ENCODE results near the gene KRCC1. TPM values are rescaled to one million over a fixed set of nuclear protein-coding genes. Genes with fewer than 3 reads are reported as not detected.

KRCC1 gene
- total RNA-seq, 2 donors from 2014 or later: 9.2 to 14.8 TPM

DNA sequence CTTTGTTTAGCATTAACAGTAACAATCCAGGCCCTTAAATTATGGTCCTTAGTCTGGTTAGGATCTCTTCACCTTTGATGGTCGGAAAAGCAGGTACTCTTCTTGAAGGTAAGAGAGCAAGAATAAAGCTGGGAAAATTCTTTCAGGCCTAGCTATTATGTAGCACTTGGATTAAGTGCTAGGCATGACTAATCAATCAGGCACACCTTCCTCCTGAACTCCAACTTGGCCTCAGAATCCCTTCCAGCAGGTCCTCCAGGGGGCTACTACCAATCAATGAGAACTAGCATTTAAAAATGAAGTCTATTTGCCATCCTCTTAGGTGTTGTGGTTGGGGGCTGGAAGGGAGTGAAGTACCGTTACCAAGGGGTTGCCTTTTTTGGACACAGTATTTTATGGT lies 15.8 kb upstream of the KRCC1 start:
- ATAC-seq (no peak), DNase-seq (no peak)
- WGBS, 2 donors: 85 to 93% methylated on average over 2 of the region's 2 CpGs
- Histone ChIP-seq H3K27me3 (no peaks in the 10 kb centered on the region), H3K36me3 (replicated peaks in 1 of 2; ENCODE audit: insufficient read depth in 1 of 2, low read depth in 2 of 2) (no peaks in the 10 kb centered on the region), H3K27ac (no peak overlapping the region), H3K4me3 (no peak overlapping the region), H3K4me1 (no peaks in the 10 kb centered on the region), H3K9me3 (no peaks in the 10 kb centered on the region)
- TF ChIP-seq, protein P1, sequence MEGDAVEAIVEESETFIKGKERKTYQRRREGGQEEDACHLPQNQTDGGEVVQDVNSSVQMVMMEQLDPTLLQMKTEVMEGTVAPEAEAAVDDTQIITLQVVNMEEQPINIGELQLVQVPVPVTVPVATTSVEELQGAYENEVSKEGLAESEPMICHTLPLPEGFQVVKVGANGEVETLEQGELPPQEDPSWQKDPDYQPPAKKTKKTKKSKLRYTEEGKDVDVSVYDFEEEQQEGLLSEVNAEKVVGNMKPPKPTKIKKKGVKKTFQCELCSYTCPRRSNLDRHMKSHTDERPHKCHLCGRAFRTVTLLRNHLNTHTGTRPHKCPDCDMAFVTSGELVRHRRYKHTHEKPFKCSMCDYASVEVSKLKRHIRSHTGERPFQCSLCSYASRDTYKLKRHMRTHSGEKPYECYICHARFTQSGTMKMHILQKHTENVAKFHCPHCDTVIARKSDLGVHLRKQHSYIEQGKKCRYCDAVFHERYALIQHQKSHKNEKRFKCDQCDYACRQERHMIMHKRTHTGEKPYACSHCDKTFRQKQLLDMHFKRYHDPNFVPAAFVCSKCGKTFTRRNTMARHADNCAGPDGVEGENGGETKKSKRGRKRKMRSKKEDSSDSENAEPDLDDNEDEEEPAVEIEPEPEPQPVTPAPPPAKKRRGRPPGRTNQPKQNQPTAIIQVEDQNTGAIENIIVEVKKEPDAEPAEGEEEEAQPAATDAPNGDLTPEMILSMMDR (IDR thresholded peaks at IDR 0.05): no peak
- TF ChIP-seq POLR2A (IDR thresholded peaks at IDR 0.05): no peak
- intact Hi-C loops (cut with DNase I): no loop called here

DNA sequence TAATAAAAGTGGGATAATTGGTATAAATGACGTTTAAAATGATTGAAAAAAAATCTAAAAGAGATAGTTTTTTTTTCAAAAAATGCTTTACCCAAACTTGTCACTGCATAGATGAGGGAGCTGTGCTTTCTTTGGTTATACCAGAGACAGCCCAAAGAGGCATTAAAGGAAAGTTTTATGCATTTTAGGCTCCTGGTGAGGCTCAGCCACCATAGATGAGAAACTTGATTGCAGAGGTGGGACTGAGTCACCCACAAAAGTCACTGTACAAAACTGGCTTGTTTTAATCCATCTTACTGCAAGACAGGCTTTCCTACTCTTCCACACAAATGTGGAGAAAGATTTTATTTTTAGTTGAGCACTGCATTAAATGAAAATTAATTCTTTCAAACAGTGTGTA lies 14.5 kb upstream of the KRCC1 start:
- ATAC-seq (no peak), DNase-seq (no peak)

GRCh38 chr2:88069117-88069516 lies 13.5 kb upstream of the KRCC1 start:
- H3K4me3 ChIP-seq: no peak overlapping the region
- H3K36me3 ChIP-seq (replicated peaks in 1 of 2; ENCODE audit: insufficient read depth in 1 of 2, low read depth in 2 of 2): no peaks in the 10 kb centered on the region
- no peaks in the 10 kb centered on the region for H3K9me3 ChIP-seq
- no peak overlapping the region for H3K27ac ChIP-seq
- no peaks in the 10 kb centered on the region for H3K4me1 ChIP-seq
- no peak for DNase-seq
- ATAC-seq: no peak
- TF ChIP-seq, protein P1 (IDR thresholded peaks at IDR 0.05): no peak
- TF ChIP-seq POLR2A (IDR thresholded peaks at IDR 0.05): no peak
- H3K27me3 ChIP-seq: no peaks in the 10 kb centered on the region
- intact Hi-C loops (cut with DNase I): no loop called here

More for the DNA sequence above, 14.5 kb upstream of the KRCC1 start:
- no peaks in the 10 kb centered on the region for H3K36me3 ChIP-seq (replicated peaks in 1 of 2; ENCODE audit: insufficient read depth in 1 of 2, low read depth in 2 of 2)
- WGBS, 2 donors: 53 to 58% methylated on average over 1 of the region's 1 CpG
- H3K4me3 ChIP-seq: no peak overlapping the region
- TF ChIP-seq, protein P1 (IDR thresholded peaks at IDR 0.05): no peak
- TF ChIP-seq POLR2A (IDR thresholded peaks at IDR 0.05): no peak
- no peaks in the 10 kb centered on the region for H3K4me1 ChIP-seq
- intact Hi-C loops (cut with DNase I): no loop called here
- no peak overlapping the region for H3K27ac ChIP-seq
- H3K27me3 ChIP-seq: no peaks in the 10 kb centered on the region
- no peaks in the 10 kb centered on the region for H3K9me3 ChIP-seq

GRCh38 chr2:88068044-88068443 lies 12.5 kb upstream of the KRCC1 start:
- DNase-seq (no peak), ATAC-seq (no peak)
- Histone ChIP-seq H3K4me3 (no peak overlapping the region), H3K4me1 (no peaks in the 10 kb centered on the region), H3K36me3 (replicated peaks in 1 of 2; ENCODE audit: insufficient read depth in 1 of 2, low read depth in 2 of 2) (no peaks in the 10 kb centered on the region), H3K27me3 (no peaks in the 10 kb centered on the region), H3K9me3 (no peaks in the 10 kb centered on the region), H3K27ac (no peak overlapping the region)
- intact Hi-C loops (cut with DNase I): no loop called here
- 79 to 81% methylated on average over 2 of the region's 2 CpGs for WGBS, 2 donors
- TF ChIP-seq, protein P1 (IDR thresholded peaks at IDR 0.05): no peak
- no peak for TF ChIP-seq POLR2A (IDR thresholded peaks at IDR 0.05)

DNA sequence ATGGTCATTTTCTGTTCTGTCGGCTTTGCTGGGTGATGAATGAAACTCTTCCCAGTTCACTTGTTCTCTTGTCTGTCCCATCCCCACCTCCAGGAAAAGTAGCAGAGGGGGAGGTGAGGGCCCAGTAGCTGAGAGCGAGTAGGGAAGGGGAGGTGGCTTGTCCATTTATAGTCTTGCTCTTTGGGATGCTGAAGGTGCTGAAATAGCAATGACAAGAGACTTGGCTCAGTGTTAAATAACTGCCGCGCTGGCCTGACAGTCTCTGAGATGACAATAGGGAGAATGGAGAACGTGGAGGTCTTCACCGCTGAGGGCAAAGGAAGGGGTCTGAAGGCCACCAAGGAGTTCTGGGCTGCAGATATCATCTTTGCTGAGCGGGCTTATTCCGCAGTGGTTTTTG lies 12.0 kb upstream of the KRCC1 start, which contains the start of gene SMYD1:
Gene SMYD1, plus strand, starts transcription at position 228 of the 400 bp plus-strand sequence. Its CDS starts 40 bp downstream, at position 268.
- no peak for ATAC-seq
- no peaks in the 10 kb centered on the region for H3K36me3 ChIP-seq (replicated peaks in 1 of 2; ENCODE audit: insufficient read depth in 1 of 2, low read depth in 2 of 2)
- no peaks in the 10 kb centered on the region for H3K4me1 ChIP-seq
- no peaks in the 10 kb centered on the region for H3K9me3 ChIP-seq
- no peaks in the 10 kb centered on the region for H3K27me3 ChIP-seq
- intact Hi-C loops (cut with DNase I): no loop called here
- H3K4me3 ChIP-seq: no peak within 1 kb of the TSS
- no peak for DNase-seq
- no peak for TF ChIP-seq POLR2A (IDR thresholded peaks at IDR 0.05)
- TF ChIP-seq, protein P1 (IDR thresholded peaks at IDR 0.05): no peak
- 86 to 89% methylated on average over 8 of the region's 8 CpGs for WGBS, 2 donors
- H3K27ac ChIP-seq: no peak within 1 kb of the TSS
